ENCODE data around the gene ZNF343.

The ZNF343 gene

DNA sequence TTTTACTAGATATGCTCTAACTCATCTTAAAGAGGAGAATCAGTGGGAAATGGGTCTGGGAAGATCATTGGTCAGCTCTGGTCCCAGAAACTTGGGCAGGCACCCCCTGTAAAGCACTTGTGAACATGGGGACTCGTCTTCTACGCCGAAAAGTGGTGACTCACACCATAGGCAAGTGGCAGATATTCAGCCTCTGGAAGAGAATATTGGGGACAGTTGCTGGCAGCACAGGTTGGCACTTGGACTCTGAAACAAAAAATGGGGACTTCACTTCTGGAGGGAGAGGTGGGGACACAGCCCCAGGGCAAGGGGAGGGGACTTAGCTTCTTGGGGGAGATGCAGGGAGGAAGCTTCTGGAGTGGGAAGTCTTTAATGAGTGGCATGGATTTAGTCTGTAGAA lies 11.9 kb upstream of the ZNF343 start:
- Histone ChIP-seq H3K36me3 (ENCODE audit: control insufficient read depth in 1 of 2, insufficient read depth in 2 of 2, low read depth in 1 of 2, low read length in 2 of 2) (no peaks in the 10 kb centered on the region), H3K4ac (ENCODE audit: low read depth in 1 of 2, low read length in 2 of 2) (no peak overlapping the region), H2BK12ac (ENCODE audit: low read length in 2 of 2) (peak overlapping the region in 1 of 2 experiments; percentile 4), H2BK120ac (ENCODE audit: low read depth, low read length) (no peak overlapping the region), H3K23ac (ENCODE audit: low read length in 2 of 2) (no peak overlapping the region), H3K4me3 (ENCODE audit: insufficient read depth in 1 of 2, low read depth in 1 of 2, low read length in 2 of 2) (peak overlapping the region in 1 of 2 experiments; percentile 17), H2AK5ac (ENCODE audit: low read length, severe bottlenecking) (no peak overlapping the region), H3K27ac (ENCODE audit: low read length, poor library complexity, severe bottlenecking) (no peak overlapping the region), H3K4me2 (ENCODE audit: low read length, poor library complexity, severe bottlenecking) (no peak overlapping the region), H4K8ac (ENCODE audit: low read length) (no peak overlapping the region), H3K79me1 (replicated peaks; ENCODE audit: low read length, poor library complexity, severe bottlenecking) (no peaks in the 10 kb centered on the region), H3K9me3 (ENCODE audit: control insufficient read depth, low read length) (no peaks in the 10 kb centered on the region), H3K4me1 (ENCODE audit: control insufficient read depth, insufficient read depth, low read depth, low read length) (peaks cover 3% of the 10 kb centered on the region), H3K18ac (ENCODE audit: low read depth in 1 of 2, low read length in 2 of 2) (no peak overlapping the region), H2BK15ac (ENCODE audit: low read depth, poor library complexity, severe bottlenecking) (no peak overlapping the region), H2AFZ (ENCODE audit: low read depth, low read length) (no peak overlapping the region), H2BK5ac (ENCODE audit: low read depth, low read length, poor library complexity, severe bottlenecking) (no peak overlapping the region), H3K27me3 (ENCODE audit: control insufficient read depth in 1 of 2, insufficient read depth in 1 of 2, low read length in 2 of 2) (no peaks in the 10 kb centered on the region), H3K14ac (ENCODE audit: low read length in 2 of 2) (no peak overlapping the region), H4K91ac (ENCODE audit: low read length) (no peak overlapping the region), H3K9ac (ENCODE audit: low read length) (no peak overlapping the region)
- no peak for DNase-seq
- 80% methylated on average over 3 of the region's 3 CpGs for whole genome bisulfite sequencing

DNA sequence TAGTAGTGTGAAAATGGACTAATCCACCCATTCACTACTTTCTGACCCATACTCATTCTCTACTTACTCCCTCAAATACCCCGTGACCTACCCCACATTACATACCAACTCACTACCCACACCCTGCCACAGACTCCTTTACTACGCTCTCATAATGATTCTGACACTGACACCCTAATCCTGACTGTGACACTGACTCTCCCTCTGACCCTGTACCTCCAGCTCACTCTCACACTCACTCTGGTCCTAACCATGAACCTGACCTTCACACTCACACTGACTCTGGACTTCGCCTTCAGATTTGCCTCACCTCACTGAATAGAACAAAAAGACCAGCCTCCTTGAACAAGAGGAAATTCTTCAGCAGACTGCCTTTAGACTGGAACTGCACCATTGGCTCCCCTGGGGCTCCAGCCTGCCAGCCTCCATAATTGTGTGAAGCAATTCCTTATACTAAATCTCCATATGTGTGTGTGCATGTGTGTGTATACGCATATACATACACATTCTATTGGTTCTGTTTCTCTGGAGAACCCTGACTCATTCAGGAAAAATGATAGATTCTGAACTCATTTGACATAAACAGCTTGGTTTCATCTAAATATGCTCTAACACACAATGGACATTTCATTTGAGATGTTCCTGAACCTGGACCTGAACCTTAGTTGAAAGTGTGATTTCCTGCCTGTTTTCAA lies 10.5 kb upstream of the ZNF343 start:
- DNase-seq = peak; percentile 73
- Histone ChIP-seq H3K36me3 (ENCODE audit: control insufficient read depth in 1 of 2, insufficient read depth in 2 of 2, low read depth in 1 of 2, low read length in 2 of 2) (no peaks in the 10 kb centered on the region), H2BK12ac (ENCODE audit: low read length in 2 of 2) (peak overlapping the region in 1 of 2 experiments; percentile 84), H3K9ac (ENCODE audit: low read length) (no peak overlapping the region), H3K4ac (ENCODE audit: low read depth in 1 of 2, low read length in 2 of 2) (no peak overlapping the region), H3K4me2 (ENCODE audit: low read length, poor library complexity, severe bottlenecking) (no peak overlapping the region), H3K79me1 (replicated peaks; ENCODE audit: low read length, poor library complexity, severe bottlenecking) (no peaks in the 10 kb centered on the region), H2BK120ac (ENCODE audit: low read depth, low read length) (no peak overlapping the region), H2BK15ac (ENCODE audit: low read depth, poor library complexity, severe bottlenecking) (no peak overlapping the region), H3K4me1 (ENCODE audit: control insufficient read depth, insufficient read depth, low read depth, low read length) (peaks cover 1% of the 10 kb centered on the region), H3K4me3 (ENCODE audit: insufficient read depth in 1 of 2, low read depth in 1 of 2, low read length in 2 of 2) (no peak overlapping the region), H3K14ac (ENCODE audit: low read length in 2 of 2) (no peak overlapping the region), H3K23ac (ENCODE audit: low read length in 2 of 2) (no peak overlapping the region), H2AFZ (ENCODE audit: low read depth, low read length) (peak overlapping the region; percentile 1), H3K18ac (ENCODE audit: low read depth in 1 of 2, low read length in 2 of 2) (peak overlapping the region; percentile 50 to 88), H4K8ac (ENCODE audit: low read length) (peak overlapping the region; percentile 85), H3K9me3 (ENCODE audit: control insufficient read depth, low read length) (no peaks in the 10 kb centered on the region), H2BK5ac (ENCODE audit: low read depth, low read length, poor library complexity, severe bottlenecking) (no peak overlapping the region), H3K27me3 (ENCODE audit: control insufficient read depth in 1 of 2, insufficient read depth in 1 of 2, low read length in 2 of 2) (no peaks in the 10 kb centered on the region), H2AK5ac (ENCODE audit: low read length, severe bottlenecking) (no peak overlapping the region), H3K27ac (ENCODE audit: low read length, poor library complexity, severe bottlenecking) (no peak overlapping the region), H4K91ac (ENCODE audit: low read length) (peak overlapping the region; percentile 41)
- WGBS = 92% methylated on average over 3 of the region's 4 CpGs

DNA sequence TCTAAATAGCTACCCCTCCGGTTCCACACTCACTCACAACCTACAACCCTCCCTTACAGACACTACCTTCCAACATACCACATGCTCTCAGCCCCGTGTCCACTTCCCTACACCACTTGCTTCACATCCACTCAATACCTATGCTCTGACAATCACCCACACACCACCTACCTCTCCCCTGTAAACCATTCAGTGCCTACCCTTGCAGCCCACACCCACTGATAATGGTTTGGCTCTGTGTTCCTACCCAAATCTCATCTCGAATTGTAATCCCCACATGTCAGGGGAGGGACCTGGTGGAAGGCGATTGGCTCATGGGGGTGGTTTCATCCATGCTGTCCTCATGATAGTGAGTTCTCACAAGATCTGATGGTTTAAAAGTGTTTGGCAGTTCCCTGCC lies 9.8 kb upstream of the ZNF343 start:
- Histone ChIP-seq H3K23ac (ENCODE audit: low read length in 2 of 2) (no peak overlapping the region), H2BK12ac (ENCODE audit: low read length in 2 of 2) (peak overlapping the region in 1 of 2 experiments; percentile 37), H2BK15ac (ENCODE audit: low read depth, poor library complexity, severe bottlenecking) (no peak overlapping the region), H4K91ac (ENCODE audit: low read length) (no peak overlapping the region), H3K4me3 (ENCODE audit: insufficient read depth in 1 of 2, low read depth in 1 of 2, low read length in 2 of 2) (no peak overlapping the region), H2AFZ (ENCODE audit: low read depth, low read length) (peak overlapping the region; percentile 42), H4K8ac (ENCODE audit: low read length) (peak overlapping the region; percentile 27), H3K4me1 (ENCODE audit: control insufficient read depth, insufficient read depth, low read depth, low read length) (no peaks in the 10 kb centered on the region), H2BK5ac (ENCODE audit: low read depth, low read length, poor library complexity, severe bottlenecking) (no peak overlapping the region), H2AK5ac (ENCODE audit: low read length, severe bottlenecking) (no peak overlapping the region), H3K14ac (ENCODE audit: low read length in 2 of 2) (peak overlapping the region in 1 of 2 experiments; percentile 26), H3K27ac (ENCODE audit: low read length, poor library complexity, severe bottlenecking) (no peak overlapping the region), H3K27me3 (ENCODE audit: control insufficient read depth in 1 of 2, insufficient read depth in 1 of 2, low read length in 2 of 2) (no peaks in the 10 kb centered on the region), H3K18ac (ENCODE audit: low read depth in 1 of 2, low read length in 2 of 2) (no peak overlapping the region), H3K4ac (ENCODE audit: low read depth in 1 of 2, low read length in 2 of 2) (peak overlapping the region in 1 of 2 experiments; percentile 35), H3K36me3 (ENCODE audit: control insufficient read depth in 1 of 2, insufficient read depth in 2 of 2, low read depth in 1 of 2, low read length in 2 of 2) (no peaks in the 10 kb centered on the region), H3K9me3 (ENCODE audit: control insufficient read depth, low read length) (no peaks in the 10 kb centered on the region), H2BK120ac (ENCODE audit: low read depth, low read length) (no peak overlapping the region), H3K9ac (ENCODE audit: low read length) (no peak overlapping the region), H3K79me1 (replicated peaks; ENCODE audit: low read length, poor library complexity, severe bottlenecking) (no peaks in the 10 kb centered on the region), H3K4me2 (ENCODE audit: low read length, poor library complexity, severe bottlenecking) (no peak overlapping the region)
- DNase-seq = no peak
- WGBS = 65% methylated on average over 4 of the region's 4 CpGs

DNA sequence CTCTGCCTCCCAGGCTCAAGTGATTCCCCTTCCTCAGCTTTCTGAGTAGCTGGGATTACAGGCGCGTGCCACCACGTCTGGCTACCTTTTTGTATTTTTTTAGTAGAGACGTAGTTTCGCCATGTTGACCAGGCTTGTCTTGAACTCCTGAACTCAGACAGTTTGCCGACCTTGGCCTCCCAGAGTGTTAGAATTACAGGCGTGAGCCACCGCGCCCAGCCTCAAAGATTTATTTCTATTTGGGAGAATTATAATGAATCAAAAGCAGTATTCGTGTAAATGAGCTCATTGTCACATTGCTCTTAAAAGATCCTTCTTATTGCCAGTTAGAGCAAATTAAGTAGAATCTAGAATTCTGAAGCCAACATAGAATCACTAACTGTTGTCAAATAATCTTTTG lies 9.4 kb upstream of the ZNF343 start:
- Histone ChIP-seq H3K27me3 (ENCODE audit: control insufficient read depth in 1 of 2, insufficient read depth in 1 of 2, low read length in 2 of 2) (no peaks in the 10 kb centered on the region), H2AK5ac (ENCODE audit: low read length, severe bottlenecking) (no peak overlapping the region), H3K4ac (ENCODE audit: low read depth in 1 of 2, low read length in 2 of 2) (no peak overlapping the region), H2BK15ac (ENCODE audit: low read depth, poor library complexity, severe bottlenecking) (no peak overlapping the region), H3K14ac (ENCODE audit: low read length in 2 of 2) (no peak overlapping the region), H4K91ac (ENCODE audit: low read length) (no peak overlapping the region), H3K27ac (ENCODE audit: low read length, poor library complexity, severe bottlenecking) (no peak overlapping the region), H3K4me3 (ENCODE audit: insufficient read depth in 1 of 2, low read depth in 1 of 2, low read length in 2 of 2) (no peak overlapping the region), H3K4me1 (ENCODE audit: control insufficient read depth, insufficient read depth, low read depth, low read length) (no peaks in the 10 kb centered on the region), H2AFZ (ENCODE audit: low read depth, low read length) (no peak overlapping the region), H3K36me3 (ENCODE audit: control insufficient read depth in 1 of 2, insufficient read depth in 2 of 2, low read depth in 1 of 2, low read length in 2 of 2) (no peaks in the 10 kb centered on the region), H2BK120ac (ENCODE audit: low read depth, low read length) (no peak overlapping the region), H3K4me2 (ENCODE audit: low read length, poor library complexity, severe bottlenecking) (no peak overlapping the region), H4K8ac (ENCODE audit: low read length) (no peak overlapping the region), H3K79me1 (replicated peaks; ENCODE audit: low read length, poor library complexity, severe bottlenecking) (no peaks in the 10 kb centered on the region), H2BK5ac (ENCODE audit: low read depth, low read length, poor library complexity, severe bottlenecking) (no peak overlapping the region), H3K23ac (ENCODE audit: low read length in 2 of 2) (no peak overlapping the region), H2BK12ac (ENCODE audit: low read length in 2 of 2) (no peak overlapping the region), H3K18ac (ENCODE audit: low read depth in 1 of 2, low read length in 2 of 2) (no peak overlapping the region), H3K9ac (ENCODE audit: low read length) (no peak overlapping the region), H3K9me3 (ENCODE audit: control insufficient read depth, low read length) (no peaks in the 10 kb centered on the region)
- WGBS = 92% methylated on average over 10 of the region's 10 CpGs
- no peak for DNase-seq

All from mesenchymal stem cell (in vitro differentiated cells and primary cell).